H1 (cell line): ENCODE measurements around the gene CREBBP. TPM values are rescaled to one million over a fixed set of nuclear protein-coding genes. Genes with fewer than 3 reads are reported as not detected.

ENCODE experiments used
- ATF3 ChIP-seq: IDR thresholded peaks from 2 replicates; pipeline ENCODE4 v1.6.1; 2011; ENCODE audit warnings: low read depth, mild to moderate bottlenecking, low read length; ENCODE audit not compliant: insufficient read depth
- BACH1 ChIP-seq: IDR thresholded peaks from 2 replicates; pipeline ENCODE4 v1.6.1; 2012; ENCODE audit warnings: low read length, improper control_type of control experiment
- CHD7 ChIP-seq: fragments of 300-600 bp; sonication (generic); IDR thresholded peaks from 2 replicates; pipeline ENCODE4 v1.7.1; 2012; ENCODE audit warnings: low read length, moderate library complexity, mild to moderate bottlenecking, inconsistent platforms; ENCODE audit not compliant: insufficient replicate concordance
- CREB1 ChIP-seq: IDR thresholded peaks from 2 replicates; pipeline ENCODE4 v1.6.1; 2012; ENCODE audit warnings: inconsistent platforms
- FOSL1 ChIP-seq: IDR thresholded peaks from 2 replicates; pipeline ENCODE4 v1.6.1; 2011; ENCODE audit warnings: mild to moderate bottlenecking, low read depth, low read length, moderate library complexity; ENCODE audit not compliant: insufficient read depth
- KDM5A ChIP-seq: fragments of 200-600 bp; IDR thresholded peaks from 2 replicates; pipeline ENCODE4 v1.7.1; 2012; ENCODE audit warnings: mild to moderate bottlenecking, low read length, inconsistent platforms, mixed read lengths
- MAFK ChIP-seq: IDR thresholded peaks from 2 replicates; pipeline ENCODE4 v1.6.1; 2012; ENCODE audit warnings: low read depth, mild to moderate bottlenecking, improper control_type of control experiment, low read length
- POLR2A ChIP-seq, 2 experiments: IDR thresholded peaks; 1 replicate in 1 of 2; 2 replicates in 1 of 2; pipeline ENCODE4 v1.6.1; 2011; ENCODE audit warnings: low read depth in 2 of 2, low read length in 2 of 2, mild to moderate bottlenecking in 2 of 2; ENCODE audit errors: control extremely low read depth in 1 of 2
- POLR2AphosphoS5 ChIP-seq: IDR thresholded peaks from 2 replicates; pipeline ENCODE4 v1.6.1; 2011; ENCODE audit warnings: low read depth, low read length
- SP2 ChIP-seq: IDR thresholded peaks from 2 replicates; pipeline ENCODE4 v1.6.1; 2012; ENCODE audit warnings: mild to moderate bottlenecking, low read length, inconsistent platforms
- polyA plus RNA-seq, 7 experiments: library from polyadenylated mRNA; depleted of rRNA in 3 of 7; stranded (reverse) in 5 of 7; unstranded in 2 of 7; fragments of >200 nt in 5 of 7; fragments of 200-250 nt in 2 of 7; gene quantifications; 1 replicate in 5 of 7; 2 replicates in 1 of 7; 4 replicates in 1 of 7; pipeline versions ENCODE4 v1.2.1 to v1.2.3, GENCODE V29; 2011 to 2013; ENCODE audit warnings: missing spikeins in 2 of 7, mixed read lengths in 2 of 7
- total RNA-seq: library from RNA; stranded (reverse); fragmentation: NEBNext Ultra II Directional; extraction: Animal tissue kit (Norgen Biotek cat#: 25700); gene quantifications from 2 replicates; pipeline ENCODE4 v1.2.1, GENCODE V29; 2021

Gene CREBBP
- total and polyA plus RNA-seq, 2 of the 8 experiments (the other 6 are each of a cell fraction or from before 2014, with no cell fraction given), result 10.0 to 60.1 TPM

GRCh38 chr16:3829631-3830536, 50.6 kb downstream of the CREBBP start (continued):
- no peak for TF ChIP-seq CHD7
- no peak for TF ChIP-seq MAFK
- TF ChIP-seq FOSL1, result no peak
- no peak for TF ChIP-seq POLR2AphosphoS5
- no peak for TF ChIP-seq POLR2A (IDR thresholded peaks at IDR 0.05; ENCODE audit: control extremely low read depth in 1 of 2, low read depth in 2 of 2, low read length in 2 of 2)
- TF ChIP-seq KDM5A, result no peak
- no peak for TF ChIP-seq CREB1
- no peak for TF ChIP-seq BACH1
- TF ChIP-seq ATF3, result no peak
- no peak for TF ChIP-seq SP2
